HepG2 (cell line): Measurements from ENCODE around the gene PACS2.

Experiments
- ZFP37 ChIP-seq: sonication (generic); formaldehyde crosslinking; IDR thresholded peaks from 2 replicates; pipeline ENCODE4 v1.4.0; 2020; ENCODE audit warnings: missing genetic modification reagents, borderline replicate concordance
- ZNF329 ChIP-seq: sonication (generic); formaldehyde crosslinking; IDR thresholded peaks from 2 replicates; pipeline ENCODE4 v1.9.0; 2021; ENCODE audit warnings: low read depth, mild to moderate bottlenecking, missing genetic modification reagents
- TF ChIP-seq, protein P1 (sequence below): sonication (generic); formaldehyde crosslinking; IDR thresholded peaks from 2 replicates; pipeline ENCODE4 v1.5.0; 2020; ENCODE audit warnings: mild to moderate bottlenecking, missing genetic modification reagents, moderate library complexity

- TF ChIP-seq ZFP37 (CRISPR knock-in tag) (no peak), ZNF329 (CRISPR knock-in tag) (no peak)
- TF ChIP-seq, protein P1, sequence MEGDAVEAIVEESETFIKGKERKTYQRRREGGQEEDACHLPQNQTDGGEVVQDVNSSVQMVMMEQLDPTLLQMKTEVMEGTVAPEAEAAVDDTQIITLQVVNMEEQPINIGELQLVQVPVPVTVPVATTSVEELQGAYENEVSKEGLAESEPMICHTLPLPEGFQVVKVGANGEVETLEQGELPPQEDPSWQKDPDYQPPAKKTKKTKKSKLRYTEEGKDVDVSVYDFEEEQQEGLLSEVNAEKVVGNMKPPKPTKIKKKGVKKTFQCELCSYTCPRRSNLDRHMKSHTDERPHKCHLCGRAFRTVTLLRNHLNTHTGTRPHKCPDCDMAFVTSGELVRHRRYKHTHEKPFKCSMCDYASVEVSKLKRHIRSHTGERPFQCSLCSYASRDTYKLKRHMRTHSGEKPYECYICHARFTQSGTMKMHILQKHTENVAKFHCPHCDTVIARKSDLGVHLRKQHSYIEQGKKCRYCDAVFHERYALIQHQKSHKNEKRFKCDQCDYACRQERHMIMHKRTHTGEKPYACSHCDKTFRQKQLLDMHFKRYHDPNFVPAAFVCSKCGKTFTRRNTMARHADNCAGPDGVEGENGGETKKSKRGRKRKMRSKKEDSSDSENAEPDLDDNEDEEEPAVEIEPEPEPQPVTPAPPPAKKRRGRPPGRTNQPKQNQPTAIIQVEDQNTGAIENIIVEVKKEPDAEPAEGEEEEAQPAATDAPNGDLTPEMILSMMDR (CRISPR knock-in tag) = no peak
These were observed 118.1 kb downstream of the PACS2 start for GRCh38 chr14:105432657-105433056.
